AG20443 (cell line): ENCODE results near the gene DSCAML1.

Source experiments
- DNase-seq: peaks from one replicate; pipeline ENCODE4 v3.0.0; 2012; ENCODE audit warnings: low spot score, mixed read lengths

The DSCAML1 gene

DNA sequence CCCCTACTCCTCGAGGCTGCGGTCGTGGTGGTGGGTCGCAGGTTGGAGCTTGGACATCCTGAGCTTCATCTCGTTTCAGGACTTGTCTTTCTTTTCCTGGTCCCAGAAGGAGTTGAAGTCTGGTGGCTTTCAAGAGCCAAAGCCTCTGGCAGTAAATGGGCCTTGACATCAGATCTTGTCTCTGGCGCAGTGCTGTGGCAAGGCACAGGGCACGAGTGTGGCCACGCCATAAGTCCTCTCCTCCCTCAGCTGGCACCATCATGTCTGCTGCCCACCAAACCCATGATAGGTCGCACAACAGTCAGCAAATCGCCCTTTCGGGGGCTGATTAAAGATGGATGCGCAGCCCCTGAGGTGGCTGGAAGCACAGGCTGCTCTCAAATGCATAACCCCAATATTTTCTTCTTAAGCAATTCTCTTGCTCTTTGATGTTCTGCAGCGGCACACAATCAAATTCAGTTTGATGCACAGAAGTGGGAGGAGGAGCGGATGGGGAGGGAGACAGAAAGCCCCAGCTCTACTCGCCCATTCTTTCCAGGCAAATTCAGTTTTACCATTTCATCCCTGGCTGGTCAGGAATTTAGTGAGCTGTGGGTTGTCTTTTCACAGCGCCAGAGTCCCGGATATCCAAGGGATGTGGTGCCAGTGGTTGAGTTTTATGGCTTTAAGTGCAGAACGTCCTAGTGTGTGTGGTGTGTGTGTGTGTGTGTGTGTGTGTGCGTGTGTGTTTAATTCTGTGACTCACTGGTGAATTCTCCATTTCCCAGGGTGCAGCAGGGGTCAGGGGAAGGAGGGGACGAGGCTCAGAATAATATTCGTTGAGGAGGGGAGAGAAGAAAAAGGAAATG lies 162.0 kb downstream of the DSCAML1 start:
- no peak for DNase-seq

DNA sequence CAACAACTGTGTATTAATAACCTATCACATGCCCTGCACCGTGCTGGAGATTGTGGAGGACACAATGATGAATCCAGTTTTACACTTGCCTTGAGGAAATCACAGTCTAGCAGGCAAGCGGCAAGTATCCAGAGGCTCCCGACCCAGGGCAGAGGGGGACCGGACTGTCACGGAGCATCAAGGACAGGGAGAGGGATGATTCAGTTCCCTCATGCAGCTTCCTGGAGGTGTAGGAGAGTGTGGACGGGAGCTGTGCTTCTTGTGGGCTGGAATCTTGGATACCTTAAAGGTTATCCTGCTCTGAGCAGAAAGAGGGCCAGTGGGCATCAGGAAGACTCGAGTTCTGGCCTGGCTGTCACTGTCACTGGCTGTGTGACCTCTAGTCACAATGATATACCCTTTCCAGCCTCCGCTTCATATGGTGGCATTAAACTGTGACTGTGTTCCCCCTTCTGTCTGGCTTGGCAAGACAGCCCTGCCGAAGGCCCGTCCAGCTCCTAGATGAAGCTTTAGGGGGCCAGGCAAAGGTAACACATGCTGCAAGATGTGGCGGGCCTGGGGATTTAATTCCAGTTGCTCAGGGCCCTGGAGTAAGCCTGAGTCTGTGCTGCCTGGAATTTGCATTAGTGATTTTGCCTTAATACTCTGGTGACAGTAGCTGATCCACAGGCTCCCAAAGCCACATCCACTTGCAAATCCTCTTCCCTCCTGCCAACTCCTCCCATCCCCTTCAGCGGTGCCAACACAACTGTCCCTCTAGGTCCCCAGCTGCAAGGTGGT lies 162.8 kb downstream of the DSCAML1 start:
- no peak for DNase-seq

DNA sequence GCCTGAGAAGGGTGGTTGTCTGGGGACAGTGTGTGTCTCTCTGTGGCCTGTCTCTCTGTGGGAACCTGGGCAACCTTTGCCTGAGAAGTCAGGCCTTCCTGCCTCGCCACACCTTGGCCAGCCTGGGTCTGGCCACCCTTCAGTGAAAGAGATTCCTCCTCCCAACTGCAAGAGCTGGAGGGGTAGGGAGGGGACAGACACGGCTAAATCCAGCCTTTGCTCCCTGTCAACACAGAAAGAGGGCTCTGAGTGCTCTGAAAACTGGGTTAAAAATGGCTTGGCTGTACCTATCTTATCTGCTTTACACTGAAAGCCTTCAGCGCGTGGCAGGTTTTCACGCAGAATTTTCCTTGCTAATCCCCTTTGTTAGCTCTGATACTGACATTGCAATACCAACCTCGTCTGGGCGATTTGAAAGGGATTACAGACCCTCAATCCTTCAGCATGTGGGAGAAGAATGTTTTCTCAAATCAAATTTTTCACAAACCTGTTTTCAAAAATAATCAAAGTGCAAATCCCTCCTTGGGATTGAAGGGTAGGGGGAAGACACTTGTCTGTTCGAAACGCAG lies 163.7 kb downstream of the DSCAML1 start:
- DNase-seq = no peak

DNA sequence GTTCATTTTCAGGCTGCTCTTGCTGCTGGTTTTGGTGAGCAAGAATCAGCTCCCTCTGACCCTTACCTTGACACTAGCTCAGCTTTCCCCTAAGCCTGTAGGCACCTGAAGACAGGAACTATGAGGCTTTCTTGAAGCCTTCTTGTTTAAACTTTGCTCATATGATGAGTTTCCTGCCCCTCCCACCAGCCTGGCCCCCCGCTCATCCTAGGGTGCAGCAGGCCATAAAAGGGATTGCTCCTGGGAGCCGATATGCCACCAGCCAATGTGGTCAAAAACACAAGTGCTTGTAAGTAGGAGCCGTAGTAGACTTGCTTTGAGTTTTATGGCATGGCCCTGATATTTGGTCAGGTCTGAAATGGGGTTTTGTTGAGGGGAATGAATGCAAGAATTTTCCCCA lies 164.7 kb downstream of the DSCAML1 start:
- DNase-seq = no peak

DNA sequence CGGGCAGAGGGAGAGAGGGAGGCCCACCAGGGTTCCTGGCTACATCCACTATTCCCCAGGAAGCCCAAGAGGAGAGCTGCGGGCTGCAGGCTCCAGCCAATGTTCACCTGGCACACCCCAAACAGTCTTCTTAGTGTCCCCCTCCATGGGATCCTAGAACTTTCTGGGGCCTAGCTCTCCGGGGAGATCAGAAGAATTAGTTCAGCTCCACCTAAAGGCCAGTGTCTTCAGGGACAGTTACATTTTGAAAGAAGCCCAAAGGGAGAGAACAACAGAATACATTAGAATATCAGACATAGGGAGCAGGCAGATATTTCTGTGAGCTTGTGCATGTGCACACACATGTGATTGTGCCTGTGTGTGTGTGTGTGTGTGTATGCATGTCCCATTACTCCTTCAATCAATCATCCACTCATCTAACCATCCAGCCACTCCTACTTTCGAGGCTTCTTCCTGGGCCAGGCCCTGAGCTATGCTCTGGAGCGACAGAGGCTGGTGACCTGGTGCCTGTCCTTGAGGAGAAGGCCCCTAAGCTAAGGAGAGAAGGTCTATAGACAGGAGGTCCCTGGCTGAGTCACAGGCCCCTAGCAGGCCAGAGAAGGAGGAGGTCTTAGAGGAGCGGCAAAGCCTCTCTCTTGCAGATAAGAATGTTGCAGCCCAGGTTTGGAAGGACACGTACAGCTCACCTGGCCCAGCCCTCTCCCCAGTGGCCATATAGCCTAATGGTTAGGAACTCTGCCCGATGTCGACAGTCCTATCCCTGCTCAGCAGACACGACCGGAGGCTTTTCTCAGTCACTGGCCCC lies 165.5 kb downstream of the DSCAML1 start:
- no peak for DNase-seq

DNA sequence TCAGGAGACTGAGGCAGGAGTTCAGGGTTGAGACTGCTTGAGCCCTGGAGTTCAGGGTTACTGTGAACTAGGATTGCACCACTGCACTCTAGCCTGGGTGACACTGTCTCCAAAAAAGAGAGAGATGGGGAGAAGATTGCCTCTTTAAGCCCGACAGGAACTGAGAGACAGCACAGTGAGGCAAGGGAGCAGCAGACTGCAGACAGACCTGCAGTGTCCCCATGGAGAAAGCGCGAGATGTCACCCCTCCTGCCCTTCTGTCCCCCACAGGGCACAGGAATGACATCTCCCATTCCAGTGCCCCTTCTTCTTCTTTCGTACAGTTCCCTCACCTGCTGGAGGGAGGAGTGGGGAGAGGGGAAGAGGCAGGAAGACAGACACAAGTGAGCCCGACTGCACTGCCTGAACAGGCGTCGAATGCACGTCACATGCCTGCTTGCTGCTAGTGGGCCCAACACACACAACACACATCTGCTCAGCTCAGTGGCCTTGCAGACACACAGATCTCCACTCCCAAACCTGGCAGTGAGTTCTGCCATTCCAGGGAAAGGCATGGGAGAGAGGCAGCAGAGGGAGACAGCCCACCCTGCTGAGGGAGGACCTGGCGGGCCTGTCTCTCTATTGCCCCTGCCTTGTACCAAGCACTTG lies 167.0 kb downstream of the DSCAML1 start:
- DNase-seq = no peak

DNA sequence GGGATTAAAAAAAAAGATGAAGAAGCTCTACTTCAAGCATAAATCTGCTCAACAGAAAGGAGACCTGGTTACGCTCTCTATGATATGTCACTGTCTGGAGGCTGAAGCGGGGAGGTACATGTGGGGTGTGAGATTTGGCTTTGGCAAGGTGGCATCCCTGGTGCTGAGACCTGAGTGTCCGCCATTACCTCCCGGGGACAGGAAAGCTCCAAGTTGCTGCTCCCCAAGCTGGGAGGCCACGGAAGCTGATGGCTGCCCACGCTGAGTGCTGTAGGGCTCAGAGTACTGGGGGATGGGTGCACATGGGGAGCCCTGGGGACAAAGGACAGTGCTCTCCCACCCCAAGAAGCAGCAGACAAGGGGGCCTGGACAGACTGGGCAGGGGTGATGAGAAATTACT lies 167.9 kb downstream of the DSCAML1 start:
- no peak for DNase-seq

DNA sequence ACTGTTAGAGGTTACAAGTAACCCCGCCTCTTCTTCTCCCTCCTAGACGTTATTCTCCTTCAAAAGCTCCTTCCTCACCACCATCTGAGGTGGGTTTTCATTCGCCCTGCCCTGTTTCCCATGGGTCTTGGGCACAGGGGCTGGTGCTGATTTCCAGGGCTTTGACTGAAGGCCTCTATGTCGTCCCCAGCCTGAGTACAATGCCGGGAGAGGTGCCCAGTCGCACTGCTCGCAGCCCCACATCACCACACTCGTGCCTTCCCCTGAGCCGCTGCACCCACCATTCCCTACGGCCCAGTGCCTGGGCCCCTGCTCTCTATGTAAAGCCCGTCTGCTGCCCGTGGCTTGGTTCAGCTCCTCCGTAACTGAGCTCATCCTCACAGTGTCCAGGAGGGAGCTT lies 169.8 kb downstream of the DSCAML1 start:
- no peak for DNase-seq

DNA sequence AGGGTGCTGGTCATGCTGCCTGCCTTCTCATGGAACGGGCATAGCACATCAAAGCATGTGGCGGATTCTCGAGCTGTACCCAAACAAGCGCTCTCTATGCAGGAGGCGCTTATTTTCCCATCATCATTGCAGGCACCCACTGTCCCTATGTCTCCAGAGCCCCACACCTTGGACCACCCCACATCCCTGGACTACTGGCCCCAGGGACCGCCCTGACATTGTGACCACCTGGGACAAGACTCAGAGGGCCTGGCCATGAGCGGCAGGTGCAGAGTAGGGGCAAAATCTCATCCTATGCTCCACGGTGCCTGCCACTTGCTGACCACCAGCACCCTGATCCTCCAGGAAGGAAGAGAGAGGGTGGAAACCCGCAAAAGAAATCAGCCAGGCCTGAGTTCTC lies 170.4 kb downstream of the DSCAML1 start:
- no peak for DNase-seq

DNA sequence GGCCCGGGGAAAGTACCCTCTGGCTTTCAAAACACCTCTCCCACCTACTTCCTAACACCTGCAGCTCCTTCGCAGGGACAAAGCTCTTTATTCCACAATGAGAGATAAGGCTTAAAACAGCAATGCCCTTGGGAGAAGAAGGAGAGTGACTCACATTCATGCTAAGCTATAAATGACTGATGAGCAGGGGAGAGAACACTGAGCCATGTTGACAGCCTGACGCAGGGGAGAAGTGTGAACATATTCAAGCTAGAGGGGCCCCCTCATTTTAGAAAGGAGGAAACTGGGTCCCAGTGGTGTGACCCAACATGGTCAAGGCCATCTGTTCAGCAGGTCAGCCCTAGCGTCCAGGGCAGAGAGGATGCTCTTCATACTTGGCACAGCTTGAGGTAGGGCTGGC lies 171.8 kb downstream of the DSCAML1 start:
- DNase-seq = no peak

DNA sequence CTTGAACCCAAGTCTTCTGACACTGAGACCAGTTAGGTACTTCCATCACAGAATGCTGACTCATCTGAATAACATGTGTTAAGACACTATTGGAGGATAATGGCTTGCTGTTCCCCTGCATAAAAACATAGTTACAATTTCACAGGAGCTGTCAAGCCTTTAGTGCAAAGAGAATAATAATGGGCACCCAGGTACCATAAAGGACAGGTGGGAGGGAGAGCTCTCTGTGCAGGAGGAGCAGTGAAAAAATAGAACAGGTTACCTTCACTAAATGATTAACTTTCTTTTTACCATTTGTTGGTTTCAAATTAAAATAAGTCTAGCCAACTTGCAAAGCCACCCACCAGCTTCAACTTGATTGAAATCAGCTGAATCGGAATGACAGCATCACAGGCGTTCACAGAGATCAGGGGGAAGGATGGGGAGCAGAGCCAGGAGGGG lies 173.2 kb downstream of the DSCAML1 start:
- DNase-seq = no peak

DNA sequence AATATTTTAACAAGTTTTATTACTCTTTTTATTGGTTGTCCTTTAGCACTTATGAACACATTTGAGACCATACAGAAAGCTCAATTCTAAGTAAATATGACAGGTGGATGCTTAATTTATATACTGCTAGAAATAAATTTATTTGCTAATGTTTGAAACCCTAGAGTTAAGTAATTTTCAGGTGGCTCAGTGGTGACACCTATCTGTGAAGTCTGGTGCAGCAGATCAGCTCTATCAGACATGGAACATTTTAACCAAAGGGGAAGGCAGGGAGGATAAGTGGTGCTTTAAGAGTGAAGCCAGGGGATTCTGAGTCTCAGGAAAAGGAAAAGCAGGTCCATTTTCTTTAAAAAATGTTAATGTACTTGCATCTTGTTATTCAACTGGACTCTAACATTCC lies 175.8 kb downstream of the DSCAML1 start:
- no peak for DNase-seq

DNA sequence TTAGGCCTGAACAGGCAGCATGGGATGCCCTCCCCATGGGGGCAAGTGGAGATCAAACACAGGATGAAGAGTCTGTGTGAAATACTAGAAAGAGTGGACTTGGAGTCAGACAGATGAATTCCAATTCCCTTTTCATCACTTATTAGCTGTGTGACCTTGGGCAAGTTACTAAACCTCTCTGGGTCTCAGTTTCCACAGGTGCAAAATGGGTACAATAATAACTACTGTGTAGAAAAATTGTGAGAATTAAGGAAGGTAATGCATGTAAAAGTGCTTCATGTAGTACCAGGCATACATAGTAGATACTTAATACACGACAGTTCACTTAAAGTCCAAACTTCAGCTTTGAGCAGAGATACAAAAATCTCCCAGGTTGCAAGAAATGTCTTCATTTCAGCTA lies 176.4 kb downstream of the DSCAML1 start:
- DNase-seq = no peak

DNA sequence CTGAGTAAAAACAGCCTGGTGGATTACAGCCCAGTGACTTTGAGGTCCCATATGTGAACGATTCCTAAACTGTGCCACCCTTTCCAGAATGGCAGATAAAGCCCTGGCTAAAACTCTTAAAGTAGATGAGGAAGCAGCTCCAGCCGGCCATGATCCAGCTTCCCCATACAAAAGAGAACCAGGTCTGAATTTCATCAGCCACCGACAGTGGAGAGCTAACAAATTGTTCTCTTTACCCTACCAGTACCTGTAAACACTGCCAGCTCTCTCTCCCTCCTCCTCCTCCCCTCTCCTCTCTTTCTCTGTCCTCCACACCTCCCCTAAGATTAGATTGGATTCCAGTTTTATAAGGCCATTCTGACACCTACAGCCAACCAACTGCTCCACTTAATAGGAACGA lies 176.9 kb downstream of the DSCAML1 start:
- no peak for DNase-seq

DNA sequence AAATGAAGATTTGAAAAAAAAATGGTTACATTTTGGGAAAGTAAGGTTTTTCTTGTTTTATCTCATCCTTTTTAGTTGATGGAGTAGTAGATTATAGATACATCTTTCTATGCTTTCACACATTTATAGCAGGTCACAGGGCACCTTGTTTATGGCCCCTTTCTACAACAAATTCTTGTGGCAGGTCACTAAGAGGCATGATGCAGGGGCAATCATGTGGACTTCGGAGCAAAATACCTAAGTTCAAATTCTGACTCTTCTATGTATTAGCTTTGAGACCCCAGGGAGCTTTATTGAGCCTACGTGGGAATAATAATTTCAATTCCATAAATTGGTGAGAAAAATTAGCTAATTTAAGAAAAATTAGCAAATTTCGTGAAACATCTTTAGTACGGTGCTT lies 177.4 kb downstream of the DSCAML1 start:
- no peak for DNase-seq

DNA sequence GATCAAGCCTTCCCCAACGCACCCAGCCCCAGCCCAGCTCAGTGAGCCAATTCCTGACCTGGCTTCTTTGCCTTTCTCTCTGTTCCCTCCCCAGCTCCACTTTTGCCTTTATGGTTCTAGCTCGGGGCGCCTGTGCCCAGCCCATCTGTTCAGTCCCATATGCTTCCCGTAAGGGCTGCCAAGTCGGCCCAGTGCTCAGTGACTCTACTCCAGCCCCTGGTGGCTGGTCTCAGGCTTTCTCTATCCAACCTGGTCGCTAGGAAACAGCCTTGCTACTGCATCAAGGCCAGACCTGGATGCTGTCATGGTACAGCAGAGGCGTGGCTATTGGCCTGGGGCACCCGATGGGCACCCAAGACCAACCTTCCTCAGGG lies 178.0 kb downstream of the DSCAML1 start:
- no peak for DNase-seq

DNA sequence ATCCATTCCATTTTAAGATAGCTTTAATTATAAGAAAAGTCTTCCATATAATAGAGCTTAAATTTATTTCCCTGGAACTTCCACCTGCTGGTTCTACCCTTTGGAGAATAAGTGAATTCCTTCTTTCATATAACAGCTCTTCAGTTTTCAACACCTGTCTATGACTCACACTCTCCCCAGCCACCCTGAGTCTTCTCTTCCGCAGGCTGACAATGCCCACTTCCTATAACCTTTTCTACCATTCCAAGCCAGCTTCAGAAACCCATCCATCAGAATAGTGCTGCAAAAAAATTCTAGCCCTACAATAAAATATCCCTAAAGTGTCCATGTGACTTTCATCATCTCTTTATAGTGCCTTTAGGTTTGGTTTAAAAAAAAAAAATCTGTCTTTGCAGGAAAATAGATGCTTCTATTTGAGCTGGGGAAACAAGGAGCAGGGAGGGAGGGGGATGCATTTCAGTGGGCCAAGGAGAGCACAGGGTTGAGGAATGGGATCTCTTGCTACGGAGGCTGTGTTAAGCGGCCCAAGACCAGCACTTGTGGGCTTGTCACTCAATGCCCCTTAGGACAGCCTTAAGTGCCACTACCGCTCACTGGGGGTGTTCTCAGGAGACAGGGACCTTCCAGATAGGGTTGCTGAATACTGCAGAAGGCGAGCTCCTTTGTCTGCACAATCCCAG lies 178.6 kb downstream of the DSCAML1 start:
- DNase-seq = no peak

DNA sequence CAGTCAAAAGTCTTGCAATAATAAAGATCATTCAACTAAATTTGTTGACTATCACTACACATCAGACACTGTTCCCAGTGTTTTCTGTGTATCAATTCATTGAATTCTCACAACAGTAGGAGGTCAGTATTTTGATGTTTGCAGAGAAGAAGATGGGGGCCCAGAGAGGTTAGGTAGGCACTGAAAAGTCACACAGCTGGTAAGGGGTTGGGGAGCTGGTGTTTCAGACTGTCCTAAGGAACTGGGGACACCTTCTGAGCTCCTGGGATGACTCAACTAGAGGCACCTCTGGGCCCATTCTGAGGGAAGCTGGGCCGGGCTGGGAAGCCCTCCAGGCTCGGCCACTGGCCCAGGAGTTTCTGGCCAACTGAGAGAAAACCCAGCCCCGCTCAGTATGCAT lies 180.0 kb downstream of the DSCAML1 start:
- DNase-seq = no peak

DNA sequence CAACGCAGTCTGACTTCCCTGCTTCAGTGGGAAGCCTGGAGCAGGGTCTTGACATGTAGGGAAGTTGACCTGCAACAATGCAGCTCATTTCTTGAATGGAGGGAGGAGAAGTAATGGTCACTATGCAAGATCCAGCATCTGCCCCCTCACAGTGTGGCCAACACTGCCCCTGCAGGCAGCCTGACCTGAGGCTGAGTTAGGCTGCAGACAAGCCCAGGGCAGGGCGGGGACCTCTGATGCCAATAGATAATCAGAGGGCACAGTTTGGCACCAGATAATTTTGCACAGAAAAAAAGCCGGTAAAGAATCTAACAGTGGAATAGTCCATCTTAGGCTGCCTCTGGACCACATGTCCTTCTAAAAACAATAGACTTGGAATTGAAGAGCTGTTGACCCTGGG lies 182.3 kb downstream of the DSCAML1 start:
- no peak for DNase-seq

DNA sequence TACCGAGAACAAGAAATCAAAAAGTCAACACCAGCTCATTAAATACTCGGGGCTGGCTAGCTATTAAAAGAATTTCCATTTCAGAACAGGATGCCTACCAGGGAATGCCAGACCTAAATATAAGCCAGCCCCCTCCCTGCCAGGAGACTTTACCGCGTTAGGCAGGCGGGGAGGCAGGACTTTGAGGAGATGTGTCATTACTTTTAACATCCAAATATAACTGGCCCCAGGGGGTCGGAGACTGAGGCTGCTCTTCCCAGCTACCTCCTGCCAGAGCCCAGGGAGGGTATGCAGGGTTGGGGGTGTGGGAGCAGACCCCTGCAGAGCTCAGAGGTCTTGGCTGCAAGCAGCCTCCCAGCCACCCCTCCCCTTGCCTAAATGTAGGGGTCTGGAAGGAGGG lies 183.5 kb downstream of the DSCAML1 start:
- DNase-seq = no peak

DNA sequence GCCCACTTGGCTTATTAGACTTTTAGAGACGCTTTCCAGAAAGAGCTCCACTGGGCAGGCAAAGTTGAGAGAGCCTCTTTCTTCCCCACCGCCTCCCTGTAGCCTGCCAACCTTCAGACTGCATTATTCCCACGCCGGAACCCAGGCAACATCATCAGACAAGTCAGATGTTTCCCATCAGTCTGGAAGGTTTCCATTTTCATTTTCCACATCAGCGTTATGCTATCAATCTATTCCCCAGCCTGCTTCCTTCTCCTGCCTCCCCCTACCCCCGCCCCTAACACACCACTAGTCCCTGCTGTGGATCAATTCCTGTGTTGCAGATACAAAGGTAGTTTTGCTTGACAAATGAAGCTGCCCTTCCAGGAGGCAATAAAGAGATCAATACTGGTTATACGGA lies 184.8 kb downstream of the DSCAML1 start:
- DNase-seq = no peak
